ENCODE results near the gene SORCS1.

GRCh38 chr10:106655636-106656035, 508.9 kb downstream of the SORCS1 start:
- no peak for TF ChIP-seq ATF3 (IDR thresholded peaks at IDR 0.05)
- no peak for TF ChIP-seq POLR2A (IDR thresholded peaks at IDR 0.05; ENCODE audit: borderline replicate concordance, extremely low read depth, insufficient read depth, insufficient read length)
- no peak for TF ChIP-seq SP1 (IDR thresholded peaks at IDR 0.05; ENCODE audit: low read depth)
- TF ChIP-seq SIN3A (IDR thresholded peaks at IDR 0.05; ENCODE audit: low read depth): no peak
- TF ChIP-seq CTCF (IDR thresholded peaks at IDR 0.05 in 2 of 3, conservative IDR thresholded peaks at IDR 0.05 in 1 of 3; ENCODE audit: borderline replicate concordance in 1 of 3, insufficient read depth in 1 of 3, low read depth in 2 of 3, low read length in 2 of 3): no peak

Data from HCT116 (cell line).